Stimulated activated CD8-positive, alpha-beta memory T cell treated with anti-CD3 and anti-CD28 coated beads, Interleukin-12 subunit alpha, Interleukin-12 subunit beta, amount 100 ng/mL, for 24 hours (primary cell): Measurements from ENCODE around the gene CALR3.
"Not testable (repeated sequence)": the region's sequence is repeated elsewhere in the genome, so short reads cannot be mapped to it uniquely, and the experiment has no call there.

Source experiments
- DNase-seq: peaks from one replicate; pipeline ENCODE4 v3.0.0-alpha.2; 2020; ENCODE audit errors: extremely low read depth

CALR3 gene

DNA sequence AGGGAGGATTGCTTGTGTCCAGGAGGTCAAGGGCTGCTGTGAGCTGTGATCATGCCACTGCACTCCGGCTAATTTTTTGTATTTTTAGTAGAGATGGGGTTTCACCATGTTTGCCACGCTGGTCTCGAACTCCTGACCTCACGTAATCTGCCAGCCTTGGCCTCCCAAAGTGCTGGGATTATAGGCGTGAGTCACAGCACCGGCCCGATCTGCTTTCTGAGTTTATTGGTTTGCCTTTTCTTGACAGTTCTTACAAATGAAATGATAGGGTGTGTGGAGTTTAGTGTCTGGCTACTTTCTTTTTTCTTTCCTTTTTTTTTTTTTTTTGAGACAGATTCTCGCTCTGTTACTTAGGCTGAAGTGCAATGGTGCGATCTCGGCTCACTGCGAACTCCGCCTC is 1.1 kb upstream of the CALR3 start:
- DNase-seq: no peak

- DNase-seq: no peak
Observed at GRCh38 chr19:16496613-16496983, 631 bp upstream of the CALR3 start.

DNA sequence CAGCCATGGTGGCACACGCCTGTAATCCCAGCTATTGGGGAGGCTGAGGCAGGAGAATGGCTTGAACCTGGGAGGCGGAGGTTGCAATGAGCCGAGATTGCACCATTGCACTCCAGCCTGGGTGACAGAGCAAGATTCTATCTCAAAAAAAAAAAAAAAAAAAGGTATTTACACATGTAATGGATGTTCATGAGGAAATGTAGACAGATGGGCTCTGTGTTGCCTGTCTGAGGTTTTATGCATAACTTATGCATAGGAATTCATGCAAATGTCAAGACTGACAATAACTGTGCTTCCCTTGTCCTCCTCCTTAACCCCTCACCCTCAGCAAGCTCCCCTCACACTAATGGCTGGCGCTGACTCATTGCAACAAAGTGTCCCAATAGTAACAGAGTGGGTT is 9.5 kb downstream of the CALR3 start:
- DNase-seq: not testable (repeated sequence)

- DNase-seq: no peak
Observed at GRCh38 chr19:16482745-16483144, 13.2 kb downstream of the CALR3 start.

GRCh38 chr19:16477311-16477710 is 18.7 kb downstream of the CALR3 start:
- no peak for DNase-seq

DNA sequence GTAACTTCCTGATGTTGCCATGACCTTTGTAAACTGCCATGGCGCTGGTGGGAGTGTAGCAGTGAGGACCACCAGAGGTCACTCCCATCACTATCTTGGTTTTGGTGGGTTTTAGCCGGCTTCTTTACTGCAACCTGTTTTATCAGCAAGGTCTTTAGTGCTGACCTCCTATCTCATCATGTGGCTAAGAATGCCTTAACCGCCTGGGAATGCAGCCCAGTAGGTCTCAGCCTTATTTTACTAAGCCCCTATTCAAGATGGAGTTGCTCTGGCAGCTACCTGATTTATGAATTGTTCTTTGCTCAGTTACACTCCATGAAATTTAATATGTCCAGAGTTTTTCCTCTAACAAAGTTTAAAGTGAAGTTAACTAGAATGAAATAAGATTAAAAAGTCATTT is 19.6 kb downstream of the CALR3 start:
- DNase-seq: no peak

- DNase-seq: no peak
Observed at GRCh38 chr19:16473875-16474392, 22.0 kb downstream of the CALR3 start.

DNA sequence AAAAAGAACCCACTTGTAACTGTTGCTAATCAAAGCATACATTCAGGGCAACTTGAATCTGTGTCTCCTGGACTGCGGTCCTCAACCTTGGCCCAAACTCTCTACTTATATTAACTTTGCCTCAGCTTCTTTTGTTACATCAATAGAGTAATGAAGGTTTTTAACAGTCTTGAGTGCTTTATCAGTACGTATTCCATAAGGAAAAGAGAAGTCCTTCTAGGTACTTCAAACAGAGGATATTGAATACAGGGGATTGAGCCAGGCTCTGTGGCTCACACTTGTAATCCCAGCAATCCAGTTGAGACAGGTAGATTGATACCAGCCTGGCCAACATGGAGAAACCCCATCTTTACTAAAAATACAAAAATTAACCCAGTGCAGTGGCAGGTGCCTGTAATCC is 23.0 kb downstream of the CALR3 start:
- DNase-seq: no peak

- DNase-seq: not testable (repeated sequence)
Observed at GRCh38 chr19:16472559-16472899, 23.4 kb downstream of the CALR3 start.

DNA sequence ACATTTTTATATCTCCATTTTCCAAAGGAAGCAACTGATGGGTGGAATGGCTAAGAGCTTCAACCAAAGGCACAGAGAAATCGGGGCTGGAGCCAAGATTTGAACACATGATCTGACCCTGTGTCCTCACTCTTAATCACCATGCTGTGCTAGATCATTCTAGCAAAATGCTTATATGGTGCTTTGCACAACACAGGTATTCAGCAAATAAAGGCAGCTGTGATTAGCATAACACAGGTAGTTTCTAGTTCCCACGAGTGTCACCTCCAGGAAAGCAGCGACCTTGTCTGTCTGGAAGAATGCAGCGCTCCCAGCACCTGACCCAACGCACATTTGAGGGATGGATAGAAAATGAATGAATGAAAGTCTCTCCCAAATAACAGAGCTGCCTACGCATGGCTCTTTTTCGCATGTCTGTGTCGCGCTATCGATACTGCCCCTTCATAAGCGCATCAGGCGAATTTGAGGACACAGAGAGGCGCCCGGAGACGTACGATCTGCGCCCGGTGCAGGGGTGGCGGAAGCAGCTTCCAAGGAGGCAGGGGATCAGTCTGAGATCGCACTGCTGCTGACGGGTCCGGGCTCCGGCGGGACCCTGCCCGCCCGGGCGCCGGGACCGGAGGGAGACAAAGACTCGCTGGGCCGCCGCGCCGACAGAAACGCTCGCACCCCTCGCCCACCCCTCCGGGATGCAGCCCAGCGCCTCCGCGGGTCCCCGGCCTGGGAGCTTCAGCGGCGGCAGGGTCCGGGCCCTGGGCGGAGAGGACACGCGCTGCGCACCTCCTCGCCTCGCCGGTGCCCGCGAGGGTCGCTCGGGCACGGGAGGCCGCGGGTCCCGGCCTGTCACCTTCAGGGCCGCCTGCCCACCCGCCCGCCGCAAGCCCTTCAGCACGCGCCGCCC is 24.8 kb downstream of the CALR3 start:
- DNase-seq: no peak

- DNase-seq: no peak
Observed at GRCh38 chr19:16470541-16470910, 25.4 kb downstream of the CALR3 start.

GRCh38 chr19:16467581-16467980 is 28.4 kb downstream of the CALR3 start:
- no peak for DNase-seq

- DNase-seq: not testable (repeated sequence)
Observed at GRCh38 chr19:16466802-16467427, 29.1 kb downstream of the CALR3 start.

- no peak for DNase-seq
Observed at GRCh38 chr19:16465239-16465638, 30.7 kb downstream of the CALR3 start.

DNA sequence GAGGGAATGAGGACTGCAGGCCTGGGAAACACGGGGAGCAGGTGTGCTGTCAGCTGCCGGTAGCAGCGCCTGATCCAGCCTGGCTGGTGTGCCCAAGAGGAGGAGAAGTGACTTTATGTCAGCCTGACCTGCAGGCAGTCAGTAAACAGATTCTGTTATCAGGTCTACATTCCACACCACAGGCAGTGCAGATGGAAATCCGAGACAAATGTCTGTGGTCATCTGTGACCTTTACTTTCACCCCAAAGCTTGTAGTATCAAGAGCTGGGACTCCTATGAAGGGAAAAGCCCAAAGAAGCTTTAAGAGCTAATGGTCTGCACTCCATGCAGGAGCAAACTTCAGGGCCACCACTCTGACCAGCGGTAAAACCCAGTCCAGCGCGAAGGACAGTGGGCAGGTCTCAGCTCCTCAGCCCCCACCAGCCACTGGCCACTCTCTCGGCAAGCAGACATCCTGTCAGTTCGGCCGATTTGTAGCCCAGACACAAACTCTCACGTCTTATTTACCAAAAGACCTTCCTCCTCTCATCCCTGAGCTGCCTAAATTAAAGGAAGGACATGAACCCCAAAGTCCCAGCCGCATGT is 31.9 kb downstream of the CALR3 start:
- DNase-seq: no peak

GRCh38 chr19:16463341-16463990 is 32.5 kb downstream of the CALR3 start:
- no peak for DNase-seq

DNA sequence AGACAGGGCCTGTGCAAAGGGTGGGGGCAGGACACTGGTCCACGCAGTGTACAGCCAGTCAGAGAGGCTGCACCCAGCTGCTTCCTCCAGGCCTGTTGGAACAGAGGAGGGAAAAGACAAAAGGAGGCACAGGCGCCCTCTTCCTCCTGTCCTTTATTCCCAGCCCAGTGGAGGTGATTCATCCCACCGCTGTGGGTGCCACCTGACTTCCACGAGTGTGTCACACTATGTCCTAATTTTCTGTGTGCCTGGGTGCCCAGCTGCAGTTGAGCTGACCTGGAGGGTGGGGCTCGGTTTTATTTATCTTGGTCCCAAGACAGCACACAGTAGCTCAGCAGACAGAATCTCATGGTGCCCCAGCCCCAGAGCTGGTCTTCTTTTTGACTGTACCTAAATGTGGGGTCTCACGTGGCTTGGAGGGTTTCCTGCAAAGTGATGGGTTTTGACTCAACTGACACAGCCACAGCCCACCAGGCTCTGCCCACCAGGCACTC is 33.2 kb downstream of the CALR3 start:
- DNase-seq: no peak

GRCh38 chr19:16461630-16462051 is 34.3 kb downstream of the CALR3 start:
- DNase-seq: no peak

GRCh38 chr19:16460454-16460853 is 35.5 kb downstream of the CALR3 start:
- no peak for DNase-seq

- no peak for DNase-seq
Observed at GRCh38 chr19:16459680-16460079, 36.3 kb downstream of the CALR3 start.

DNA sequence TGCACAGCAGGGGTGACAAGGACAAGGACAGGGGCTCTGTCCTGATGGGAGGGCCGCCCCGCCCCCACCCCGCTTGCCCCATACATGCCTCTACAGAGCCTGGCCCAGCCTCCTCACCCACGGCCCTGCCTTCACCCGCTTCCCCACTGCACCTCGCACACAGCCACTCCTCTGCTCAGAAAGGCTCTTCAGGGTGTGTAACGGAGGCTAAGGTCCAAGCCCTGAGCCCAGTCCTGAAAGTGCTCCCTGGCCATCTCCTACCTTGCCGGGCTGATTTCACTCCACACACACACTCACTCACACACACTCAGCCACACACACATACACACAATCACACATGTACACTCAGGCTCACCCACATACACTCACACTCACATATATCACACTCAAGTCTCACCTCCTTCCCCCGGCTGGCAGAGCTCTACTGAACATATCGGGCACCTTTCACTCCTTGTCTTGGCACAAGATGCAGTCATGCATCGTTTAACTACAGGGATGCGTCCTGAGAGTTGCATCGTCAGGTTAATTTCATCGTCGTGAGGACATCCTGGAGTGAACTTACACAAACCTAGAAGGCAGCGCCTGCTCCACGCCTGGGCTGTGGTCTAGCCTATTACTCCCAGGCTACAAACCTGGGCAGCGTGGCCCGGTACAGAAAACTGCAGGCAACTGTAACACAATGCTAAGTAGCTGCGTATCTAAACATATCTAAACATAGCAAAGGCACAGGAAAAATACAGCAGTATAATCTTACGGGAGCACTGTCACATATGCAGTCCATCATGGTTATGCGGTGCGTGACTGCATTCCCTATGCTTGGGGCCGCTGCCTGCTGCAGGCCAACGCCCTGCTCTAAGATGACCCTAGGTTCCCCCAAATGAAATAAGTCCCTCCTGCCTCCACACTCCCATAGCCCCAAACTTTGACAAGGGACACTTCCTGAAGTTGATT is 37.3 kb downstream of the CALR3 start:
- DNase-seq: no peak
